ENCODE measurements around the gene AEN. TPM values are rescaled to one million over a fixed set of nuclear protein-coding genes. Genes with fewer than 3 reads are reported as not detected.

The AEN gene
- polyA plus RNA-seq, 2 of the 4 experiments (the other 2 are of a cell fraction), result 57.2 to 74.9 TPM

DNA sequence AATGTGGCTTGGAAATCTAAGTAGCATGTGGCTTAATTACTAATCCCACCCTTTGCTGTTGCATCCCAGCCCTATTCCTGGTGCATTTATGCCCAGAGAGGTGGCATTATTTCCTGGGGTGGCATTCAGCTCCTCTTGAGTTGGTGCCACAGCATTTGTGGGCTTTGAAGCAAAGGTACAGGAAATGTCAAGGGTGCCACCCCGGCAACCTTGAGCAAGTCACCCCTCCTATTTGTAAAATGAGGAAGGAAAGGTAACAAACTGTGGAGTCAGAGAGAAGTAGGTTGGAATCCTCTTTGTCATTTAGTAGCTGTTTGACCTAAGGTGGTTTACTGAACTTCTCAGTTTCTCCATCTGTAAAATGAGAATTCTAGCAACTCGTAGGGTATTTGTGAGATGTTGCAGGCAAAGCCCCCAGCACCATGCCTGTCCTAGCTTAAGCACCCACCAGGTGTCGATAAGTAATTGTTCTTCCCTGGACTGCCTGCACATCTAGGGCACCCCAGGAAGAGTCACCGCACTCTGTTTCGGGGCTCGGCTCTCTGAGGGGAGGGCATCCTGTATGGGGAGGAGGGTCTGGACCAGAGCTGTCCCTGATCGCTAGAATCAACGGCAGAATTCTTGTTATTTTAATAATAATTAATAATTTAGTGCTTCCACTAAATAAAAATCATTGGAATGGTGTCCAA is 34.8 kb downstream of the AEN start:
- FAIRE-seq, result no peak
- no peak for ATAC-seq

DNA sequence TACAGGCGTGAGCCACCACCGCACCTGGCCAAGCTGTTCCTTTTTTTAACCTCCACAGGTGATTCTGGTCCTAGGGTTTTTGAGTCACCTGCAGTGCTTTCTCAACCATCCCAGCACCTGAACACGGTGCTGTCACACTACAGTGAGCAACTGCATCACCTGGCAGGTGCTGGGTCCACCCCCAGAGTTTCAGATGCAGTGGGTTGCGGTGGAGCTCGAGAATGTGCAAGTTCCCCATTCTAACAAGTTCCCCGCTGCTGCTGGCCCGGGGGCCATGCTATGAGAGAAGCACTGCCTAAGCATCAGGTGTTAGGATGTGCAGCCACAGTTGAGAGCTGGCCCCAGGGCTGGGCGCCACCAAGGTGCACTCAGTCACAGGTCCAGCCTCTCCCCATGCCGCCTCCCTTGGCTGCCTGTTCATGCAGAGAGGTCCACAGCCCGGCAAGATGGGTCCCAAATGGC is 35.7 kb downstream of the AEN start:
- no peak for FAIRE-seq
- Histone ChIP-seq H3K27ac (no peak overlapping the region), H3K4me2 (no peak overlapping the region), H3K9me3 (no peaks in the 10 kb centered on the region), H3K4me3 (no peak overlapping the region), H3K4me1 (no peaks in the 10 kb centered on the region)
- ChIA-PET CTCF (interaction anchor here (0.7 to 10.1 kb wide), 41 partner anchors 10 to 676 kb away, joined by 3 to 297 read pairs (median 6); partner anchors contain the start of gene HAPLN3), POLR2A (interaction anchor here (0.9 to 1.3 kb wide), 2 partner anchors 143 to 178 kb away, joined by 3 read pairs; no protein-coding TSS in a partner anchor)
- DNase-seq (ENCODE audit: low read depth in 1 of 2, low spot score in 1 of 2), result no peak
- TF ChIP-seq HES2 (IDR thresholded peaks at IDR 0.05) (no peak), FOSB (CRISPR knock-in tag; IDR thresholded peaks at IDR 0.05) (no peak), NPAS2 (CRISPR knock-in tag; IDR thresholded peaks at IDR 0.05; ENCODE audit: borderline replicate concordance) (no peak), RAD21 (conservative IDR thresholded peaks at IDR 0.05 in 1 of 2, IDR thresholded peaks at IDR 0.05 in 1 of 2) (no peak), EHF (CRISPR knock-in tag; IDR thresholded peaks at IDR 0.05) (no peak), NFE2L2 (conservative IDR thresholded peaks at IDR 0.05; ENCODE audit: low read length) (no peak), RARB (CRISPR knock-in tag; IDR thresholded peaks at IDR 0.05) (no peak), POLR2AphosphoS2 (conservative IDR thresholded peaks at IDR 0.05; ENCODE audit: low read length) (no peak), ZC3H11A (IDR thresholded peaks at IDR 0.05) (no peak)
- peak in 1 of 2 experiments; percentile 29; a peak in 3 of 6 replicates for ATAC-seq
- WGBS (ENCODE audit: missing lambda C conversion rate), result 56% methylated on average over 6 of the region's 10 CpGs

More for the DNA sequence above, 34.8 kb downstream of the AEN start:
- H3K4me3 ChIP-seq, result no peak overlapping the region
- ChIA-PET CTCF (interaction anchor here (0.6 to 10.1 kb wide), 26 partner anchors 8 to 505 kb away, joined by 3 to 297 read pairs (median 13); partner anchors contain the start of gene HAPLN3), POLR2A (no interaction called here)
- 79% methylated on average over 8 of the region's 8 CpGs for WGBS (ENCODE audit: missing lambda C conversion rate)
- H3K4me2 ChIP-seq, result no peak overlapping the region
- TF ChIP-seq SMC3 (IDR thresholded peaks at IDR 0.05) (no peak), NPAS2 (CRISPR knock-in tag; IDR thresholded peaks at IDR 0.05; ENCODE audit: borderline replicate concordance) (no peak), MAX (IDR thresholded peaks at IDR 0.05) (no peak), FOSB (CRISPR knock-in tag; IDR thresholded peaks at IDR 0.05) (no peak), RNF2 (IDR thresholded peaks at IDR 0.05; ENCODE audit: borderline replicate concordance, low read depth) (no peak), EHMT2 (IDR thresholded peaks at IDR 0.05; ENCODE audit: low read depth) (no peak), E2F6 (IDR thresholded peaks at IDR 0.05; ENCODE audit: borderline replicate concordance, low read depth) (no peak), CBX2 (IDR thresholded peaks at IDR 0.05; ENCODE audit: borderline replicate concordance, low read depth) (no peak), ZFP36 (IDR thresholded peaks at IDR 0.05; ENCODE audit: borderline replicate concordance, partially characterized antibody) (no peak)
- no peak overlapping the region for H3K27ac ChIP-seq
- no peak for DNase-seq (ENCODE audit: low read depth in 1 of 2, low spot score in 1 of 2)
- no peaks in the 10 kb centered on the region for H3K4me1 ChIP-seq
- no peaks in the 10 kb centered on the region for H3K9me3 ChIP-seq

- H3K4me3 ChIP-seq, result no peak overlapping the region
- ChIA-PET CTCF (interaction anchor here (0.6 to 10.1 kb wide), 54 partner anchors 11 to 1792 kb away, joined by 3 to 297 read pairs (median 4); partner anchors contain the start of gene HAPLN3), POLR2A (interaction anchor here (0.9 to 1.3 kb wide), 3 partner anchors 143 to 237 kb away, joined by 3 read pairs; no protein-coding TSS in a partner anchor)
- peak; percentile 75 to 88 for ATAC-seq
- no peaks in the 10 kb centered on the region for H3K4me1 ChIP-seq
- DNase-seq (ENCODE audit: low read depth in 1 of 2, low spot score in 1 of 2), result peak; percentile 62 to 78
- 22% methylated on average over 13 of the region's 13 CpGs for WGBS (ENCODE audit: missing lambda C conversion rate)
- no peak overlapping the region for H3K27ac ChIP-seq
- FAIRE-seq, result no peak
- H3K4me2 ChIP-seq, result no peak overlapping the region
- H3K9me3 ChIP-seq, result no peaks in the 10 kb centered on the region
- TF ChIP-seq FOSL2 (IDR thresholded peaks at IDR 0.05), result no peak
- no peak for TF ChIP-seq FOSL2 (CRISPR knock-in tag; IDR thresholded peaks at IDR 0.05)
- no peak for TF ChIP-seq ESRRA (IDR thresholded peaks at IDR 0.05; ENCODE audit: borderline replicate concordance, low read length)
- TF ChIP-seq ATOH8 (CRISPR knock-in tag; IDR thresholded peaks at IDR 0.05; ENCODE audit: low read depth), result no peak
- TF ChIP-seq, protein P1, sequence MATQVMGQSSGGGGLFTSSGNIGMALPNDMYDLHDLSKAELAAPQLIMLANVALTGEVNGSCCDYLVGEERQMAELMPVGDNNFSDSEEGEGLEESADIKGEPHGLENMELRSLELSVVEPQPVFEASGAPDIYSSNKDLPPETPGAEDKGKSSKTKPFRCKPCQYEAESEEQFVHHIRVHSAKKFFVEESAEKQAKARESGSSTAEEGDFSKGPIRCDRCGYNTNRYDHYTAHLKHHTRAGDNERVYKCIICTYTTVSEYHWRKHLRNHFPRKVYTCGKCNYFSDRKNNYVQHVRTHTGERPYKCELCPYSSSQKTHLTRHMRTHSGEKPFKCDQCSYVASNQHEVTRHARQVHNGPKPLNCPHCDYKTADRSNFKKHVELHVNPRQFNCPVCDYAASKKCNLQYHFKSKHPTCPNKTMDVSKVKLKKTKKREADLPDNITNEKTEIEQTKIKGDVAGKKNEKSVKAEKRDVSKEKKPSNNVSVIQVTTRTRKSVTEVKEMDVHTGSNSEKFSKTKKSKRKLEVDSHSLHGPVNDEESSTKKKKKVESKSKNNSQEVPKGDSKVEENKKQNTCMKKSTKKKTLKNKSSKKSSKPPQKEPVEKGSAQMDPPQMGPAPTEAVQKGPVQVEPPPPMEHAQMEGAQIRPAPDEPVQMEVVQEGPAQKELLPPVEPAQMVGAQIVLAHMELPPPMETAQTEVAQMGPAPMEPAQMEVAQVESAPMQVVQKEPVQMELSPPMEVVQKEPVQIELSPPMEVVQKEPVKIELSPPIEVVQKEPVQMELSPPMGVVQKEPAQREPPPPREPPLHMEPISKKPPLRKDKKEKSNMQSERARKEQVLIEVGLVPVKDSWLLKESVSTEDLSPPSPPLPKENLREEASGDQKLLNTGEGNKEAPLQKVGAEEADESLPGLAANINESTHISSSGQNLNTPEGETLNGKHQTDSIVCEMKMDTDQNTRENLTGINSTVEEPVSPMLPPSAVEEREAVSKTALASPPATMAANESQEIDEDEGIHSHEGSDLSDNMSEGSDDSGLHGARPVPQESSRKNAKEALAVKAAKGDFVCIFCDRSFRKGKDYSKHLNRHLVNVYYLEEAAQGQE (IDR thresholded peaks at IDR 0.05), result peak; percentile 48; the same call in 1 of the 2 replicates
- 0 out of 2 replicates have a peak, but pooled peaks have one; percentile 15 for TF ChIP-seq MAX (IDR thresholded peaks at IDR 0.05)
- TF ChIP-seq CBX2 (IDR thresholded peaks at IDR 0.05; ENCODE audit: borderline replicate concordance, low read depth), result no peak
- TF ChIP-seq RAD21 (conservative IDR thresholded peaks at IDR 0.05 in 1 of 2, IDR thresholded peaks at IDR 0.05 in 1 of 2), result peak; percentile 94 to 97
- no peak for TF ChIP-seq ZNF302 (CRISPR knock-in tag; IDR thresholded peaks at IDR 0.05)
- TF ChIP-seq HOXA7 (CRISPR knock-in tag; IDR thresholded peaks at IDR 0.05), result no peak
These were observed 36.4 kb downstream of the AEN start for GRCh38 chr15:88657326-88658069.
